ENCODE measurements around the gene HOXD13.

HOXD13 gene

DNA sequence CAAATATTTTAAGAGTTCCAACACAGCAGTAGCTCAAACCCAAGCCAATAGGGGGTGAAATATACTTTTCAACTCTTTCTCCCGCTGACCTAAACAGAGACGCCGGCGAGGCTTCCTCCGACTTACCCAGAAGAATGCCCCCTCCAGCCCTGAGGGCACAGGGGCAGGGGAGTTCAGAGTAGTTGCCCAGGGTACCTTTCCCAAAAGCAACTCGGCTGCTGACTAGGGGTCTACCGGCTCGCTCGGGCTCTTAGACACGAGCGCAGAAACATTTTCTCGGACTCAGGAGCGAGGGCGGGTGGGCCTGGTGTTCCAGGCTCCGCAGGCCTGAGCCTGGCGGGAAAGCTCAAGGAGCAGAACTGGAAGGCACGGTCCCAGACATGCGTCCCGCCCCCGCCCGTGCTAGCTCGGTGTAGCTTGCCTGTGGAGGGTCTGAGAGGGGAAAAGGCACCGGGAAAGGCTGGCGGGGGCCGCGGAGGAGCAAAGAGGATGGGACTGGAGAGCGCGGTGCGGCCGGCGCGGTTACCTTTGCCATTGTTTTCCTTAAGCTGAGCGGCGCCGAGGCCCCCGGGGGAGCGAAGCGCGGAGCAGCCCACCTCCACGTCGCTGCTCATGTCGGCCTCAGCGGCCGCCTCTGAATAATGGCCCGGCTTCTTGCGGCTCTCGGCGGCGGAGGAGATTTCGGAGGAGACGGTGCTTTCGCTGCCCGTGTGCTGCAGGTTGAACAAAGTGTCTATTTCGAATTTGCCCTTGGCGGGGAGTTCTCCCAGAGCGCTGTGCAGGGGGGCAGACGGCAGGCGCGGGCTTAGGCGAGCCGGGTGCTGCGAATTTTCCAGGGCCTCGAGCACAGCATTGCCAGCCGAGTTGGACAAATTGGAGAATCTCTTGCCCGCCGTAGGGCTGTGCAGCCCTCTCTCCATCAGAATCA, 9.4 kb upstream of the HOXD13 start:
- H3K36me3 ChIP-seq (ENCODE audit: control insufficient read depth, insufficient read depth, low read length) = no peaks in the 10 kb centered on the region
- TF ChIP-seq, protein P1, sequence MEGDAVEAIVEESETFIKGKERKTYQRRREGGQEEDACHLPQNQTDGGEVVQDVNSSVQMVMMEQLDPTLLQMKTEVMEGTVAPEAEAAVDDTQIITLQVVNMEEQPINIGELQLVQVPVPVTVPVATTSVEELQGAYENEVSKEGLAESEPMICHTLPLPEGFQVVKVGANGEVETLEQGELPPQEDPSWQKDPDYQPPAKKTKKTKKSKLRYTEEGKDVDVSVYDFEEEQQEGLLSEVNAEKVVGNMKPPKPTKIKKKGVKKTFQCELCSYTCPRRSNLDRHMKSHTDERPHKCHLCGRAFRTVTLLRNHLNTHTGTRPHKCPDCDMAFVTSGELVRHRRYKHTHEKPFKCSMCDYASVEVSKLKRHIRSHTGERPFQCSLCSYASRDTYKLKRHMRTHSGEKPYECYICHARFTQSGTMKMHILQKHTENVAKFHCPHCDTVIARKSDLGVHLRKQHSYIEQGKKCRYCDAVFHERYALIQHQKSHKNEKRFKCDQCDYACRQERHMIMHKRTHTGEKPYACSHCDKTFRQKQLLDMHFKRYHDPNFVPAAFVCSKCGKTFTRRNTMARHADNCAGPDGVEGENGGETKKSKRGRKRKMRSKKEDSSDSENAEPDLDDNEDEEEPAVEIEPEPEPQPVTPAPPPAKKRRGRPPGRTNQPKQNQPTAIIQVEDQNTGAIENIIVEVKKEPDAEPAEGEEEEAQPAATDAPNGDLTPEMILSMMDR (IDR thresholded peaks at IDR 0.05; ENCODE audit: insufficient read depth, low read length, poor library complexity, severe bottlenecking) = no peak
- DNase-seq (ENCODE audit: extremely low read depth, insufficient read length) = no peak
- H3K4me3 ChIP-seq (replicated peaks; ENCODE audit: low read depth, low read length) = no peak overlapping the region
- H3K27me3 ChIP-seq (replicated peaks; ENCODE audit: control insufficient read depth, insufficient read depth, low read length) = peaks cover 3% of the 10 kb centered on the region

DNA sequence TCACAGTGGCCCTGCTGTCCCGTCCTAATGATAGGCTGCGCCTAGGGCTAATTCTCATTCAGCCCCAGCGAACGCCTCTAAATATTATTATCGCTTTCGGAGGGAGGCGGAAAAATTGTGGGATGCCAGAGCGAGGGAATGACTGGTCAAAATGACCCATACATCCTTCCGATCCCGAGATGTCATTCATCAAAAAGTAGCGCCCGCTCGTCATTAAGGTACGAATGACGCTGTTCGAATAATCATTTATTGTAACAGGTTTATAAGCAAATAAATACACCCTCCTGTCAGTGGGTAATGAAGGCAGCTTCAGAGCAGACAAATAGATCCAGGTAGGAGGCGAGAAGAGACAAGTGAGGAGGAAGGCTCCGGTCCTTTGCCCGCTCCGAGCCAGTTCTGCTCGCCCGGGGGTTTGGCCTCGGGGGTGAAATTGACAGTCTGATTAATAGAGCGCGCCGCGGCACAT, 8.7 kb upstream of the HOXD13 start, which contains the start of gene EVX2:
TSS of gene EVX2 (minus strand) at position 167 of the 466 bp plus-strand sequence. CDS start 186 bp downstream, outside the sequence.
- Histone ChIP-seq H3K27me3 (replicated peaks; ENCODE audit: control insufficient read depth, insufficient read depth, low read length) (peaks cover 3% of the 10 kb centered on the region), H3K4me3 (replicated peaks; ENCODE audit: low read depth, low read length) (no peak within 1 kb of the TSS)
- TF ChIP-seq, protein P1 (IDR thresholded peaks at IDR 0.05; ENCODE audit: insufficient read depth, low read length, poor library complexity, severe bottlenecking) = no peak

DNA sequence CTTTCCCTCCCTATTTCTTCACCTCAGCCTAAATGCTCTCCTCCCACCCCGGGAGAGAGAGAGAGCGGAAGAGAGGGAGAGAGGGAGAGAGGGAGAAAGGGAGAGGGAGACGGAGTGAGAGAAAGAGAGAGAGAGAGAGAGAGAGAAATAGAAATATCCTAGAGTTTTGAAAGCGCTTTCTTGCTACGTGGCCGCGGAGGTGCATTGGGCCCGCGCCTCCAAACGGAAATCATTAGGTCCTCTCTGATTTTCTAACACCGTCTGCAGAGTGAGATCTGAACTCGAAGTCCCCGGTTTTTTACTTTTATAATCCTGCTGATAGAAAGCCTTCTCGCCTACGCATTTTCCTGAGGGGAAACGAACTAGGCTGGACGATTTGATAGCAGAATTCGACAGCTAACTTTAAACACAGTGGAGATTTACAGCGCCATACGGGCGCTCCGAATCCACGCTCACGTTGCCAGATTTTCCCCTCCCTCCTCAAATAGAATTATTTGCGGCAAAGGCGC, 7.9 kb upstream of the HOXD13 start:
- DNase-seq (ENCODE audit: extremely low read depth, insufficient read length) = no peak
- peaks cover 2% of the 10 kb centered on the region for H3K27me3 ChIP-seq (replicated peaks; ENCODE audit: control insufficient read depth, insufficient read depth, low read length)
- H3K4me3 ChIP-seq (replicated peaks; ENCODE audit: low read depth, low read length) = no peak overlapping the region
- TF ChIP-seq, protein P1 (IDR thresholded peaks at IDR 0.05; ENCODE audit: insufficient read depth, low read length, poor library complexity, severe bottlenecking) = no peak
- H3K36me3 ChIP-seq (ENCODE audit: control insufficient read depth, insufficient read depth, low read length) = no peaks in the 10 kb centered on the region

More for the DNA sequence above, 8.7 kb upstream of the HOXD13 start, which contains the start of gene EVX2:
- no peak for DNase-seq (ENCODE audit: extremely low read depth, insufficient read length)
- no peaks in the 10 kb centered on the region for H3K36me3 ChIP-seq (ENCODE audit: control insufficient read depth, insufficient read depth, low read length)

DNA sequence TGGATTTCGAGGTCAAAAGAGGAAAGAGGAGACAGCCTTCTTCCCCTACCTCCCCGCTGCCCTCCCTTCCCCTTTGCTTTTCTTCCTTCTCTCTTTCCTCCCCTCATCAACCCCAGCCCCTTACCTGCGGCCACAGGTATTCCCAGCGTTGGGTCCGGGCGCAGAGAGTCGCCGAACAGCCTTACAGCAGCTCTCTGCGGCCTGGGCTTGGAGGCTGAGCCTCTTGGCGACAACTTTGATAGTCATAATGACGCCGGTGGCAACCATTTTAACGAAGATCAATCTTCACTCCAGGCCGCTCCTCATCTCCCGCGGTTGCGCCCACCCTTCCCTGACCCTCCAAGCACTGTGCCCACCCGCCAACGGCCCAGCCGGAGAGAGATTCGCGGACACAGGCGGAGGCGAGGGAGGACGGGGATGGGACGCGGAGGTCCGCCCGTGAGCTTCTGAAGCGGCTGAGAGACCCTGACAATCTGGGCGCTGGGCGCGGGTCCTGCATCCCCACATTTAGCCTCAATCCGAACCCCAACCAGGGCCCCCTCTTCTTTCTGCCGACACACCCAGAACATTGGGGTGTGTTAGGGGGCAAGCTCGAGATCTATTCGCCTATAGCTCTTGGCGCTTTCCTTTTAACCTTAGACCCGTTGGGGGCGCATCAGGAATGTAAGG, 7.3 kb upstream of the HOXD13 start:
- Histone ChIP-seq H3K36me3 (ENCODE audit: control insufficient read depth, insufficient read depth, low read length) (no peaks in the 10 kb centered on the region), H3K27me3 (replicated peaks; ENCODE audit: control insufficient read depth, insufficient read depth, low read length) (peaks cover 2% of the 10 kb centered on the region), H3K4me3 (replicated peaks; ENCODE audit: low read depth, low read length) (no peak overlapping the region)
- no peak for DNase-seq (ENCODE audit: extremely low read depth, insufficient read length)
- TF ChIP-seq, protein P1 (IDR thresholded peaks at IDR 0.05; ENCODE audit: insufficient read depth, low read length, poor library complexity, severe bottlenecking) = no peak

DNA sequence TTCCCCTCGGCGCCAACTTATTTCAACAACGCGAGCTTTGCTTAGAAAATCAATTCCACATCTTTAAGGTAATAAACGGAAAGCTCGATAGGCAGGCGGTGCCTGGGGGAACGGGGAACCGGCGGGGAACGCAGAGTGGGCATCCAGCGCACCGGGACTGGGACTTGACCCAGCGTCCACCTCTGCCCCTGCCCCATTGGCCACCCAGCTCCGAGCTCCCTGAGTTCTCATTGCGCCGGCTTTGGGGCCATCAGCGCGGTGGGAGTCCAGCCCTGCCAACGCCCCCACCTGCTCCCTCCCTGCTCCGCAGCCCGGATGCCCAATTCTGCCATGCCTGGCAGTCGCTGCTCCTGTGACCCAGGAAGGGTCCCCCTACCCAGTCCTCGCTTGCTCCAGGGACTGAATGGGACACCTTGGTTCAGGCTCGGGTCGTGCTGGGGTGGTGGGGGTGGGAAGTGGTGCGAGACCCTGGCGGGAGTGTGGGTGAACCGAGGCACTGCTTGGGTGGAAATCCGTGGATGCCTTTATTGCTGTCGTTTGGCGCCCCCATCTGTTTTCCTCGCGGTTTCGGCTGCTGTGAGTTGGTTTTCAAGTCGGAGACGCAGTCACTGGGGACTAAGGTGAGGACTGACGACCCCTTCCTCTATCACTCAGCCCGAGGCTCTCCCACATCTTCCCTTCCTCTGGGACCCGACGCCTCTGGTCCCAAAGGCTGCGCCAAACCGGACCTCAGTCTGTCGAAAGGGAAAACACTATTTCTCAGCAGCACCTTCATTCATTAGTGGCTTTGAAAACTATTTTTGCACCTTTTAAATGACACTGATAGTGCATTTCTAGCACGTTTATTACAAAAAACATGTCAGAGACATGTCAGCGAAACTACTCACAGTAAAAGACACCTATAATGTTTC, 6.4 kb upstream of the HOXD13 start:
- H3K27me3 ChIP-seq (replicated peaks; ENCODE audit: control insufficient read depth, insufficient read depth, low read length) = peaks cover 2% of the 10 kb centered on the region
- no peak for DNase-seq (ENCODE audit: extremely low read depth, insufficient read length)
- no peaks in the 10 kb centered on the region for H3K36me3 ChIP-seq (ENCODE audit: control insufficient read depth, insufficient read depth, low read length)
- H3K4me3 ChIP-seq (replicated peaks; ENCODE audit: low read depth, low read length) = no peak overlapping the region
- TF ChIP-seq, protein P1 (IDR thresholded peaks at IDR 0.05; ENCODE audit: insufficient read depth, low read length, poor library complexity, severe bottlenecking) = peak; percentile 29

All from GM06990 (cell line).